GM04504 (cell line): ENCODE results near the gene UNC5C.

Experiments used
- DNase-seq: peaks from one replicate; pipeline ENCODE4 v3.0.0-alpha.2; 2012; ENCODE audit warnings: low read depth

The UNC5C gene

GRCh38 chr4:95393821-95394220 is 155.0 kb downstream of the UNC5C start:
- no peak for DNase-seq

GRCh38 chr4:95388911-95389310 is 159.9 kb downstream of the UNC5C start:
- DNase-seq: no peak

- DNase-seq: no peak
Observed at GRCh38 chr4:95387719-95388118, 161.1 kb downstream of the UNC5C start.

- DNase-seq: no peak
Observed at GRCh38 chr4:95386410-95386809, 162.4 kb downstream of the UNC5C start.

- no peak for DNase-seq
Observed at GRCh38 chr4:95381843-95382580, 166.8 kb downstream of the UNC5C start.

- DNase-seq: no peak
Observed at GRCh38 chr4:95379633-95380032, 169.1 kb downstream of the UNC5C start.

GRCh38 chr4:95377366-95377900 is 171.3 kb downstream of the UNC5C start:
- DNase-seq: no peak

- DNase-seq: no peak
Observed at GRCh38 chr4:95371476-95372224, 177.1 kb downstream of the UNC5C start.

- DNase-seq: no peak
Observed at GRCh38 chr4:95367824-95368223, 180.9 kb downstream of the UNC5C start.

GRCh38 chr4:95363966-95364365 is 184.8 kb downstream of the UNC5C start:
- DNase-seq: no peak

GRCh38 chr4:95363559-95363925 is 185.2 kb downstream of the UNC5C start:
- DNase-seq: no peak

GRCh38 chr4:95362906-95363558 is 185.7 kb downstream of the UNC5C start:
- no peak for DNase-seq

- DNase-seq: no peak
Observed at GRCh38 chr4:95362066-95362465, 186.7 kb downstream of the UNC5C start.

- DNase-seq: no peak
Observed at GRCh38 chr4:95361696-95361965, 187.1 kb downstream of the UNC5C start.

- DNase-seq: no peak
Observed at GRCh38 chr4:95360906-95361695, 187.7 kb downstream of the UNC5C start.

- no peak for DNase-seq
Observed at GRCh38 chr4:95360256-95360903, 188.4 kb downstream of the UNC5C start.

- no peak for DNase-seq
Observed at GRCh38 chr4:95358421-95358820, 190.4 kb downstream of the UNC5C start.

- DNase-seq: no peak
Observed at GRCh38 chr4:95355021-95355420, 193.8 kb downstream of the UNC5C start.

- DNase-seq: no peak
Observed at GRCh38 chr4:95348418-95348817, 200.4 kb downstream of the UNC5C start.

- no peak for DNase-seq
Observed at GRCh38 chr4:95343235-95343634, 205.5 kb downstream of the UNC5C start.

- no peak for DNase-seq
Observed at GRCh38 chr4:95340191-95340590, 208.6 kb downstream of the UNC5C start.

GRCh38 chr4:95325665-95326064 is 223.1 kb downstream of the UNC5C start:
- no peak for DNase-seq
